Activated CD4-positive, alpha-beta T cell treated with anti-CD3 and anti-CD28 coated beads, Interleukin-2, Interleukin-4, amounts not matched to agents 100 ng/mL and 50 ng/mL, durations not matched to agents 16 hours and 8 hours (primary cell): ENCODE measurements around the gene PLCD3.
A peak's percentile ranks its signal among the peaks of the same experiment; 100 is the strongest.

Experiments used
- DNase-seq: peaks from one replicate; pipeline ENCODE4 v3.0.0-alpha.2; 2020; ENCODE audit warnings: low spot score

Gene PLCD3

GRCh38 chr17:45149669-45150664 lies 17.7 kb upstream of the PLCD3 start:
- peak; percentile 52 for DNase-seq

- DNase-seq: peak; percentile 82
These were observed 16.8 kb upstream of the PLCD3 start for GRCh38 chr17:45149037-45149668.

- peak; percentile 99 for DNase-seq
These were observed 16.1 kb upstream of the PLCD3 start, which contains the start of gene HEXIM1 for GRCh38 chr17:45148183-45149036. TSS of gene HEXIM1 (plus strand) at chr17:45148475. CDS start at chr17:45149191, 716 bp downstream.

- DNase-seq: peak; percentile 86
These were observed 15.4 kb upstream of the PLCD3 start for GRCh38 chr17:45147581-45148182.

GRCh38 chr17:45146890-45147580 lies 14.7 kb upstream of the PLCD3 start:
- DNase-seq: peak; percentile 76

- no peak for DNase-seq
These were observed 14.2 kb upstream of the PLCD3 start for GRCh38 chr17:45146592-45146889.

- DNase-seq: no peak
These were observed 13.9 kb upstream of the PLCD3 start for GRCh38 chr17:45146166-45146565.

- DNase-seq: no peak
These were observed 12.7 kb upstream of the PLCD3 start for GRCh38 chr17:45145035-45145389.

- no peak for DNase-seq
These were observed 12.1 kb upstream of the PLCD3 start for GRCh38 chr17:45144199-45145034.

GRCh38 chr17:45143767-45144198 lies 11.5 kb upstream of the PLCD3 start:
- no peak for DNase-seq

GRCh38 chr17:45143094-45143670 lies 10.9 kb upstream of the PLCD3 start:
- DNase-seq: no peak

- DNase-seq: no peak
These were observed 7.2 kb upstream of the PLCD3 start for GRCh38 chr17:45139533-45139920.

GRCh38 chr17:45138911-45139532 lies 6.7 kb upstream of the PLCD3 start:
- no peak for DNase-seq

- DNase-seq: no peak
These were observed 5.4 kb upstream of the PLCD3 start for GRCh38 chr17:45137561-45138305.

- DNase-seq: no peak
These were observed 4.7 kb upstream of the PLCD3 start for GRCh38 chr17:45136846-45137560.

- no peak for DNase-seq
These were observed 3.9 kb upstream of the PLCD3 start for GRCh38 chr17:45135978-45136791.
